ENCODE results near the gene UFC1. TPM values are rescaled to one million over a fixed set of nuclear protein-coding genes. Genes with fewer than 3 reads are reported as not detected.

The UFC1 gene
- total RNA-seq, 1 donor from 2014 or later, result 82.8 TPM

DNA sequence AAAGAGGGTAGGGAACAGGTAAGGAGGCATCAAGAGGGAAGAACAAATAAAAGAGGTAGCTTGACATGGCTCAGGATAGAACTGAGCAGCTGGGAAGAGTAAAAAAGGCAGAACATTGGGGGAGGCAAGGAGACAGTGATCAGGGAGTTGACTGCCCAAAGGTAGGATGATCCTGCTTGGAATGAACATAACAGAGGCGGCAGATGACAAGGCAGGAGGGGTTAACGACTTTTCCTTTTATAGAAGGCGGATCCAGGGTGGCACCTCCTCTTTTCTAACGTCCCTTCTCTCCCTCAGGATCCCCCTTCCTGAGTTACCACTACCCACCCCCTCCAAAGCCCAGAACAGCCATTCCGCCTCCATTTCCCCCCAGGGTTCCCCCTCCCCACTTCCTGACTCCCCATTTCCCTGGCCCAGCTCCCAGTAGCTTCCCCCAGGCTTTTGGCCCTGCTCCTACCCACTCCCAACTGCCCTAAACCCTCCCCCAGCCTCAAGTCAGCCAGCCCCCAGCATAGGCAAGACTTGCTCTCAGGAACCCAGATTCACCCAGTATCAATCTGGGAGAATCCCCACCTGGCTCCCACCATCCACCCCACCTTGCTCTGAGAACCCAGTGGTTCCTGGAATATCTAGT, 45.8 kb downstream of the UFC1 start:
- no peak for ATAC-seq
- intact Hi-C loops (cut with DNase I), result no loop called here
- DNase-seq (ENCODE audit: missing footprints), result no peak

DNA sequence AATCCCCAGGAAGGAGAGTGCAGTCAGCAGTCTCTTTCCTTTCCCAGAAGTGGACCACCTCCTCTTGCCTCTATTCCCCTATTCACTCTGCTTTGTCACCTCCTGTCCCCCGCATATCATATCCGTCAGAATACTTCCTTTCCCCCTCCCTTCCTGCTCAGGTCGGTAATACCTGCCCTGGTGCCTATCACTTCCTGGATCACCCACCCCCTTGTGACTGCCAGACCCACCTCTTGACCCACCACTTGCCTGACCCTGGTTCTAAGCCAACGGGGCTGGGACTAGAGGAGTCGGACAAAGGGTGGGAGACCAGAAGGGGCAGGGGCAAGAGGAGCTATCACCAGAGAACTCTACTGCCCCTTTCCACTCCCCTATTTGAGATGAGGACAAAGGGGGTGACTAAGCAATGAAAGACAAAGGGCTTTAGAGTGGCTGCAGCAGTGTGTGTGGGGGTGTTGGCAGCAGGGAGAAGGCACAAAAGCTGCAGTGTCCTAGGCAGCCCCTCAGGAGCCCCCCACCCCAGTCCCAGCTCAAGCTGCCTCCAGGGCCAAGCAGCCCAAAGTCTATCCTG, 46.7 kb downstream of the UFC1 start:
- intact Hi-C loops (cut with DNase I), result no loop called here
- ATAC-seq, result no peak
- no peak for DNase-seq (ENCODE audit: missing footprints)

DNA sequence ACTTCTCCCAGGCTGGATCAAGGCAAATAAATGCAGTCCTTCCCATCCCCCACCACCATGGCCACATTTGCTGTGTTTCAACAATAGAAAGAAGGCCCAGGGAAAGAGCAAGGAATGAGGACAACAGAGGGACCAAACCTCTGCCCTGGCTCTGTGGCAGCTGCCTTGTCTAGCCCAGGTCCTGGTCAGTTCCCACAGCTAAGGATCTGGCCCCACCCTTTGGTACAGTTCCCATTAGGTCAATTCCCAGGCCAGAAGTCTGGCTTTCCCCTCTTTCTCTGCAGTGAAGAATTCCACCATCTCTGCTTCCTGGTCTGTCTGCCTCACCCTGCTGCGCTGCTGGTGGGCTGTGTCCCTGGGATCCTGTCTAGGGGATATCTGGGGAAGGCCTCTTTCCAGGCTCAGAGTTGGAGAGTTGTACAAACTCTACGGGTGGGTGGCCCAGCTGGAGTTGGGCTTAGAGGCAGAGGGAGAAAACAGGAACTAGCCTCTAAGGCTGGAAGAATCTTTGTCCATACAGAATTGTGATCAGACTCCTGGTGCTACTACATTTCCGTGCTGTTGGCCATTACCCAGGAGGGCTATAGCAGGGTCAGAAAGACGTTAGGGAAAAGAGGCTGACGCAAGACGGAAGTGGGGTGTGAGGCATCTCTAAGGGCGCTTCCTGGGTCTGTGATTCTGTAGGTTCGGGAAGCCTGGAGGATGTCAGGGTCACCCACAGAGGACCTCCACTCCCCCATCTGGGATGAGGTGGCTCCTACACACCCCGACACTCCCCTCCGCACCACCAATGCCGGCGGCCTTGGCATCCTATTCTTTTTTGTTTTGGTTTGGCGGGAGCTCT, 47.4 kb downstream of the UFC1 start:
- peak; percentile 76 for DNase-seq (ENCODE audit: missing footprints)
- ATAC-seq, result peak; percentile 42
- intact Hi-C loops (cut with DNase I), result no loop called here

DNA sequence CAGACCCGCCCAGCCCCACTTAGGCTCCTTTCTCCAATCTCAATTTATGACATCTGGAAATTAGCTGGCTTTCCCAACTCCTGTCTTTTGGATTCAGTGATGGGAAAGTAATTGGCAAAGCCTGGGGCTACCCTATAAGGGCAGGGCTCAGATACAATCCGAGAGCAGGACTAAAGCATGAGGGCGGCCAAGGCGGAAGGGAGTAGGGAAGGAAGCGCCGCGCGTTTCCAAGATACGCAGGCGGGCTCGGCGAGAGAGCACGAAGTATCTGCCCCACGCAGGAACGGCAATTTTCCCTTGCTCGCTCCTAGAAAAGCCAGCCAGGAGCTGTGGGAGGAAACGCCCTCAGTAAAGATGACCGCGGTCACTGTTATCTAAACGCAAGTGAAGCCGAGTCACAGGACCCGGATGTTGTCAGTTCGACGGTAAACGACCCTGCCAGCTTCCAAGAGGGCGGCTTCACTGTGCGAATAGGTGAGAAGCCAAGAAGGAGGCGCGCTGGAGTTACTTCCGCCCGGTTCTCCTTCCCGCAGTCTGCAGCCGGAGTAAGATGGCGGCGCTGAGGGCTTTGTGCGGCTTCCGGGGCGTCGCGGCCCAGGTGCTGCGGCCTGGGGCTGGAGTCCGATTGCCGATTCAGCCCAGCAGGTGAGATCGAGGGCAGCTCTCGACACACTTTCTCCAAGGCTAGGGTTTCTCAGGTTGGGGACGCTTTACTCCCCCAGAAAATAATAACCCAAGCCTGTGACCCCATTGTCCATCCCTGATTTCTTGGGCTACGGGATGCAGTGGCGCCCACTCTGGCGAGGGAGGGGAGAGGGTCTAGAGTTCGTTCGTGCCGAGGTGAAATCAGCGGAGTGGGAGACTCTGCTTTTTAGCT, 48.3 kb downstream of the UFC1 start, which contains the start of gene NDUFS2:
Gene NDUFS2 (plus strand): TSS at position 532 of the 877 bp plus-strand sequence. CDS start 19 bp downstream, at position 551.
- intact Hi-C loops (cut with DNase I), result no loop called here
- peak; percentile 98 for DNase-seq (ENCODE audit: missing footprints)
- ATAC-seq, result peak; percentile 81

DNA sequence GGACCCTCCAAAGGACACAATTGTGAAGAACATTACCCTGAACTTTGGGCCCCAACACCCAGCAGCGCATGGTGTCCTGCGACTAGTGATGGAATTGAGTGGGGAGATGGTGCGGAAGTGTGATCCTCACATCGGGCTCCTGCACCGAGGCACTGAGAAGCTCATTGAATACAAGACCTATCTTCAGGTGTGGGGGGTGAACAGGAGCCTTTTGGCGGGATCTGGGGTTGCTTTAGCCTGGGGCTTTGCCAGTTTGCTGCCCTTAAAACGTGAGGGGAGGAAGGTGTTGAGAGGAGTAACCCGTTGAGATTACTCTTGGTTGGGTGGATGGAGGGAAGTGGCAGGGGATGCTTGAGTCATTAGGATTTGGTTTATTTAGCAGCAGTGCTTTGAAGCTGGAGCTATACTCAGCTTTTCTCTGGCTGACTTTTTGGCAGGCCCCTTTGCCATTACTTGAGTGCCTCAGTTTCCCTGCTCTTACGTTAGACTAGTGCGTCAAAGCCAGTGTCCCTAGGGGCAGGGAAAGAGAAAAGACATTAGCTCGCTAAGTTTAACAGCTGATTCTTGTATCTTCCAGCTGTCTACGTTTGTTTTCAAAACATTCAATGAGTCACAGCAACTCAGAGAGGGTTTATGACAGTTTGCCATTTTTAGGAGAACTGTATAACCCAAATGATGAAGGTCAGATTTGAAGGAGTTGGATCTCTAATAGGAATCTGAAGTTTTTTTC, 52.8 kb downstream of the UFC1 start:
- ATAC-seq (peak; percentile 47), DNase-seq (ENCODE audit: missing footprints) (no peak)
- intact Hi-C loops (cut with DNase I), result loop anchor here (5.0 kb wide), 1 partner anchor 176 kb away; no protein-coding TSS in a partner anchor

DNA sequence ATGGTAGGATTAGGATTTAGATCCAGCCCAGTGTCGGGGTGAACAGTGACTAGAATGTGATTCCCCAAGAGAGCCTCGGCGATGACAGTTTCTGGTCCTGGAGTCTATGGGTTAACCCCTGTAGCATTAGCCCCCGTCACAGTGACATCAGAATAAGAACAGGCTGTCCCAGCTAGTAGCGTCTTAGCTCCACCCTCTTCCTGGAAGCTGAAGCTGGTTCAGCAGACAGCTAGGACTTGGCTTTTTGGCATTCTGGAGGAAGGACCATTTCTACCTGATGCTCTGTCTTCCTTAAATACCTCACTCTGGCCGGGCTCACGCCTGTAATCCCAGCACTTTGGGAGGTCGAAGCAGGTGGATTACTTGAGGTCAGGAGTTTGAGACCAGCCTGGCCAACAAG, 53.4 kb downstream of the UFC1 start:
- DNase-seq (ENCODE audit: missing footprints), result peak; percentile 82
- ATAC-seq, result peak; percentile 84
- intact Hi-C loops (cut with DNase I), result loop anchor here (5.0 kb wide), 1 partner anchor 175 kb away; no protein-coding TSS in a partner anchor

Other genes starting within 250 kb of the UFC1 start
- gene ITLN2, start 199.2 kb upstream of the UFC1 start, total RNA-seq, result not detected
- 9.8 TPM for gene F11R, start 132.8 kb upstream of the UFC1 start, total RNA-seq
- 10.5 TPM for gene TSTD1, start 115.0 kb upstream of the UFC1 start, total RNA-seq
- gene USF1, start 108.0 kb upstream of the UFC1 start, total RNA-seq, result 33.7 TPM
- gene ARHGAP30, start 84.1 kb upstream of the UFC1 start, total RNA-seq, result 3.7 TPM
- not detected for gene NECTIN4, start 64.4 kb upstream of the UFC1 start, total RNA-seq
- gene KLHDC9, start 55.6 kb upstream of the UFC1 start, total RNA-seq, result 6.5 TPM
- gene PFDN2, start 35.9 kb upstream of the UFC1 start, total RNA-seq, result 62.8 TPM
- gene NIT1, start 35.9 kb upstream of the UFC1 start, total RNA-seq, result 36.5 TPM
- 29.2 TPM for gene DEDD, start 21.3 kb upstream of the UFC1 start, total RNA-seq
- gene USP21, start 5.5 kb downstream of the UFC1 start, total RNA-seq, result 19.5 TPM
- gene PPOX, start 12.4 kb downstream of the UFC1 start, total RNA-seq, result 13.5 TPM
- 20.9 TPM for gene B4GALT3, start 23.5 kb downstream of the UFC1 start, total RNA-seq
- gene ADAMTS4, start 45.1 kb downstream of the UFC1 start, total RNA-seq, result 13.0 TPM
- 334 TPM for gene NDUFS2, start 48.4 kb downstream of the UFC1 start, total RNA-seq
- gene FCER1G, start 61.3 kb downstream of the UFC1 start, total RNA-seq, result 38.3 TPM
- not detected for gene APOA2, start 69.7 kb downstream of the UFC1 start, total RNA-seq
- gene TOMM40L, start 72.1 kb downstream of the UFC1 start, total RNA-seq, result 39.1 TPM
- gene NR1I3, start 84.2 kb downstream of the UFC1 start, total RNA-seq, result not detected
- gene PCP4L1, start 104.8 kb downstream of the UFC1 start, total RNA-seq, result 0.60 TPM
- 4.4 TPM for gene MPZ, start 156.0 kb downstream of the UFC1 start, total RNA-seq
- 407 TPM for gene SDHC, start 160.4 kb downstream of the UFC1 start, total RNA-seq
- gene CFAP126, start 213.9 kb downstream of the UFC1 start, total RNA-seq, result not detected